ENCODE measurements around the gene CSMD2. TPM values are rescaled to one million over a fixed set of nuclear protein-coding genes. Genes with fewer than 3 reads are reported as not detected.

CSMD2 gene
- total RNA-seq, 2 donors from 2014 or later: 0.62 to 2.8 TPM

GRCh38 chr1:33563699-33564098 is 601.3 kb downstream of the CSMD2 start:
- H3K27me3 Mint-ChIP-seq (ENCODE audit: insufficient read depth): peaks cover 7% of the 10 kb centered on the region
- no peak for DNase-seq
- Histone ChIP-seq H3K36me3 (ENCODE audit: control insufficient read depth, insufficient read depth, low read length) (no peaks in the 10 kb centered on the region), H3K27ac (ENCODE audit: low read depth, low read length) (no peak overlapping the region), H3K9me3 (ENCODE audit: control insufficient read depth, low read length) (no peaks in the 10 kb centered on the region), H3K27me3 (ENCODE audit: control insufficient read depth, insufficient read depth, low read length, poor library complexity, severe bottlenecking) (no peaks in the 10 kb centered on the region), H3K4me1 (ENCODE audit: control insufficient read depth, insufficient read depth, low read length) (no peaks in the 10 kb centered on the region), H3K9ac (ENCODE audit: extremely low read depth, low read length, poor library complexity, severe bottlenecking) (no peak overlapping the region), H3K4me3 (ENCODE audit: low read length) (no peak overlapping the region)
- H3K36me3 Mint-ChIP-seq (ENCODE audit: low read depth): no peaks in the 10 kb centered on the region
- H3K4me1 Mint-ChIP-seq: peaks cover 4% of the 10 kb centered on the region
- 93 to 100% methylated on average over 2 of the region's 2 CpGs for WGBS, 2 experiments (ENCODE audit: insufficient coverage in 1 of 2, insufficient read length in 1 of 2)
- H3K4me3 Mint-ChIP-seq: no peak overlapping the region
- H3K9me3 Mint-ChIP-seq: no peaks in the 10 kb centered on the region
- TF ChIP-seq CTCF (conservative IDR thresholded peaks at IDR 0.05): no peak
- no peak overlapping the region for H3K27ac Mint-ChIP-seq

- DNase-seq: no peak
- H3K4me1 ChIP-seq (ENCODE audit: control insufficient read depth, insufficient read depth, low read length): no peaks in the 10 kb centered on the region
- H3K9me3 ChIP-seq (ENCODE audit: control insufficient read depth, low read length): no peaks in the 10 kb centered on the region
- no peak for TF ChIP-seq CTCF (conservative IDR thresholded peaks at IDR 0.05)
- WGBS, 2 experiments (ENCODE audit: insufficient coverage in 1 of 2, insufficient read length in 1 of 2): 83 to 91% methylated on average over 2 to 4 of the region's 4 CpGs
- Mint-ChIP-seq H3K27ac (no peak overlapping the region), H3K4me3 (no peak overlapping the region), H3K4me1 (peaks cover 4% of the 10 kb centered on the region), H3K27me3 (ENCODE audit: insufficient read depth) (peaks cover 6% of the 10 kb centered on the region), H3K36me3 (ENCODE audit: low read depth) (no peaks in the 10 kb centered on the region), H3K9me3 (no peaks in the 10 kb centered on the region)
- H3K27me3 ChIP-seq (ENCODE audit: control insufficient read depth, insufficient read depth, low read length, poor library complexity, severe bottlenecking): no peaks in the 10 kb centered on the region
- H3K27ac ChIP-seq (ENCODE audit: low read depth, low read length): no peak overlapping the region
- H3K9ac ChIP-seq (ENCODE audit: extremely low read depth, low read length, poor library complexity, severe bottlenecking): no peak overlapping the region
- H3K4me3 ChIP-seq (ENCODE audit: low read length): no peak overlapping the region
- H3K36me3 ChIP-seq (ENCODE audit: control insufficient read depth, insufficient read depth, low read length): no peaks in the 10 kb centered on the region
Observed at GRCh38 chr1:33562563-33562962, 602.5 kb downstream of the CSMD2 start.

GRCh38 chr1:33561576-33561975 is 603.5 kb downstream of the CSMD2 start:
- WGBS, 2 experiments (ENCODE audit: insufficient coverage in 1 of 2, insufficient read length in 1 of 2): 92 to 95% methylated on average over 9 of the region's 9 CpGs
- Histone ChIP-seq H3K27me3 (ENCODE audit: control insufficient read depth, insufficient read depth, low read length, poor library complexity, severe bottlenecking) (no peaks in the 10 kb centered on the region), H3K36me3 (ENCODE audit: control insufficient read depth, insufficient read depth, low read length) (no peaks in the 10 kb centered on the region), H3K4me3 (ENCODE audit: low read length) (no peak overlapping the region), H3K4me1 (ENCODE audit: control insufficient read depth, insufficient read depth, low read length) (no peaks in the 10 kb centered on the region), H3K27ac (ENCODE audit: low read depth, low read length) (no peak overlapping the region), H3K9ac (ENCODE audit: extremely low read depth, low read length, poor library complexity, severe bottlenecking) (no peak overlapping the region), H3K9me3 (ENCODE audit: control insufficient read depth, low read length) (no peaks in the 10 kb centered on the region)
- H3K36me3 Mint-ChIP-seq (ENCODE audit: low read depth): no peaks in the 10 kb centered on the region
- H3K27ac Mint-ChIP-seq: no peak overlapping the region
- peaks cover 4% of the 10 kb centered on the region for H3K4me1 Mint-ChIP-seq
- no peak for DNase-seq
- no peaks in the 10 kb centered on the region for H3K9me3 Mint-ChIP-seq
- no peak for TF ChIP-seq CTCF (conservative IDR thresholded peaks at IDR 0.05)
- H3K27me3 Mint-ChIP-seq (ENCODE audit: insufficient read depth): peaks cover 4% of the 10 kb centered on the region
- no peak overlapping the region for H3K4me3 Mint-ChIP-seq
